Effector CD4-positive, alpha-beta T cell (primary cell): ENCODE measurements around the gene FBH1.
"Not testable (repeated sequence)": the region's sequence is repeated elsewhere in the genome, so short reads cannot be mapped to it uniquely, and the experiment has no call there.

Experiments
- DNase-seq: peaks from one replicate; pipeline ENCODE4 v3.0.0-alpha.2; 2020

The FBH1 gene

GRCh38 chr10:5961405-5962100 lies 71.5 kb downstream of the FBH1 start:
- DNase-seq = no peak

GRCh38 chr10:5962358-5962940 lies 72.4 kb downstream of the FBH1 start:
- DNase-seq = not testable (repeated sequence)

- DNase-seq = no peak
These were observed 73.0 kb downstream of the FBH1 start for GRCh38 chr10:5963071-5963470.

- DNase-seq = no peak
These were observed 73.5 kb downstream of the FBH1 start for GRCh38 chr10:5963591-5963990.

DNA sequence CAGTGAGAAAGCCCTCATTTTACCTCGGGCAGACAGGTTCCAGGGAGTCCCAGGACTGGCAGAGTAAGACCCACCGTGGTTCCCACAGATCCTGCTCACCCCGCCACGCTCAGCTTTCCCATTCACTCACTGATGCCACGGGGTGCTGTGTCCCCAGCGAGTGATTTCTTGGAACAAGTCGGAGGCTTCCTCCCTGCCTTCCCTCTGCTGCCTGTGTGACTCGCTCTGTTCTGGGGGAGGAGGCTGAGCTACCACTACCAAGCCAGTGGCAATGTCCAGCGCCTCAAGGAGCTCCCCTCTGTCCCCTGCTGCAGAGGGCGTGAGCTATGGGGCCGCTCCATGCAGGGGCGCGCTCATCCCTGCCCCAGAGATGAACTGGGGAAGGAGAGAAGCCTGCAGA lies 74.7 kb downstream of the FBH1 start:
- DNase-seq = no peak

GRCh38 chr10:5965266-5965665 lies 75.2 kb downstream of the FBH1 start:
- DNase-seq = no peak

DNA sequence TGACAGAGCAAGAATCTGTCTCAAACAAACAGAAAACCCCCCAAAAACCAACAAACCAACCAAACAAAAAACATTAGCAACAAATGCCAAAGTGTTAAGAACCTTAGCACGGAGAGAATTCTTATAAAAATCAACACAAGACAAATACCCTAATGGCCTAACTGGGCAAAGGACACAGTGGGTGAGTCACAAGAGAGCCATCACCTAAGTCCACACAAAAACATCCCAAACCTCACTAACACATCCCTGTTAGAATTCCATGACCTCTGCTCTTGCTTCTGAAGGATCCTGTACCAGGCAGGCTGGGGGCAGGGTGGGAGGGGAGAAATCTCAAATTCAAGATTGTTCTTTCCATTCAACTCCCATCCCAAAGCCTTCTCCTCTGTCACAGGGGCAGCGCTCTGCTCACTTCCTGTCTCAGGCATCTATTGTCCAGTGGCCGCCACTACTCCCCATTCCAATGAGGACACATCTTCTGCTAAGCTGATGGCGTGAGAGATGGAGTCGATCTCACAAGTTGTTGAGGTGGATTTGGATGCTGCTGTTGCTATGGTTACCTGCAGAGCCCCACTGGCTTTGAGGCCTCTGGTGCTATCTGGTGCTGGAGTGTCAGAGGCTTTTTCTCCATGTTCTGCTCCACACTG lies 78.1 kb downstream of the FBH1 start:
- no peak for DNase-seq

DNA sequence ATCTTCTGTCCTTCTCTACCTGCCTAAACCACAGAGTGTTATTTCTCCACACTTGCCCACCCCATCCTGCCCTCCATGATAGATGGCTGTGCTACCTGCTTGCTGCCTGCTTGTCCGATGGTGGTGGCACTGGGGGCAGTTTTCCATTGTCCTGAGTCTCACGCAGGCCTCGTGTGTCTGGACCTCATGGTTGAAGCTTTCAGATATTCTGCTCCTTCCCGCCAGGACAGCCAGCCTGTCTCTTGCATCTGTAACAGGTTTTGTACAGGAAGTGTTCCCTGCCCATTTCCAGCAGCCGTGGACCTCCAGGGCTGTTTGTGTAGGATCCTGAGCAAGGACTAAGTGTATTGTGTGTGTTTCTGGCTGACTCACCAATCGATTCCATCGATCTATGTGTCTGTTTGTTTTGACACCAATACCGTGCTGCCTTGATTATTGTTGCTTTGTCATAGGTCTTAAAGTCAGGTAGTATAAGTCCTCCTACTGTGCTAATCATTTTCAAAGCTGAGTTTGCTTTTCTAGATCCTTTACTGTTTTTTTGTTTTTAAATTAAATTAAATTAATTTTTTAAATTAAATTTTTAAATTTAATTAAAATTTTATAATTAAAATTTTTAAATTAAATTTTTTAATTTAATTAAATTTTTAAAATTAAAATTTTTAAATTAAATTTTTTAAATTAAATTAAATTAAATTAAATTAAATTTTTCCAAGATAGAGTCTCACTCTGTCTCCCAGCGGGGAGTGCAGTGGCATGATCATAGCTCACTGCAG lies 78.8 kb downstream of the FBH1 start:
- no peak for DNase-seq

DNA sequence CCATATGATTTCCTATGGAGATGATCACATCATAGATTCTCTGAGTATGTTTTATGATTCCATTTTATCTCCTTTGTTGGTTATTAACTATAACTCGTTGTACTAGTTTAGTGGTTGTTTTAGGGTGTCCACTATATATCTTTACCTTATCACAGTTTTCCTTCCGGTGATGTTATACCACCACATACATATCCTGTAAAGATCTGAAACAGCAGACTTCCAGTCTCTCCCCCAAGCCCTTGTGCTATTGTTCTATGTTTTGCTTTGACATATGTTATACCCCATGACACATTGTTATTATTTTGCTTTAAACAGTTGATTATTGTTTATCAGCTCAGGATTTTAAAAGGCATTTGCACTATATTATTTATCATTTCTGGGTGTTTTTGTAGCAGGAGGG lies 80.0 kb downstream of the FBH1 start:
- DNase-seq = no peak

DNA sequence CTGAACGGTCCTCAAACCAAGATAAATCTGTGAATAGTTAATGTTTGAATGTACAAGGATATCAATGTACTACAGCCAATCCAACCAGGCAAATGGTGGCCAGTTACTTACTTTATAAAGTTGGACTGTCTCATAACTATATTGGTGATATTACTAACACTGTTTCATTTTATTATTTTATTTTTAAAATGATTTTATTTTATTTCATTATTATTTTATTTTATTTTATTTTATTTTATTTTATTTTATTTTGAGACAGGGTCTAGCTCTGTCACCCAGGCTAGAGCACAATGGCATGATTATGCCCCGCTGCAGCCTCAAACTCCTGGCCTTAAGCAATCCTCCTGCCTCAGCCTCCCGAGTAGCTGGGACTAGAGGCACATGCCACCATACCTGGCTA lies 80.5 kb downstream of the FBH1 start:
- no peak for DNase-seq

DNA sequence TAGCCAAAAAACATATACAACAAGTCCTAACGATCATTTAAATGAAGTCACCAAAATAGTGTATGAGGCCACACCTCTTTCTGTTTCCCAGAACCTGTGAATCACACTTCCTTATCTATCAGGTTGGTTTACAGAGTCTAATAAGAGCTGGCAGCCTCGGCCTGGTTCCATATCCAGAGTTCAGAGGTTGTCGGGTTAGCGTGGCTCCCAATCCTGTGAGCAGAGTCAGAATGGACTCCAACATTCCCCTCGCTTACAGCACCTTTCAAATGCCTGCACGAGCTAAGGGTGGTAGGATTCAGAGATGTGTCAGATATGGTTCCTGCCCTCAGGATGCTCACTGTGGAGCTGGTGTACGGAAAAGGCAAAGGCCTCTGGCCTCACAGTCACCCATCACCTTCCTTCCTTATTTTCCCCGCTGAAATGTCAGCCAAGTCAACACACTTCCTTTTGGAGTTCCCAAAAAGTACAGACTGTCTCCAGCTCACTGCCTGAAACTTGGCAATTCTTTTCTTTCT lies 81.3 kb downstream of the FBH1 start:
- DNase-seq = no peak

DNA sequence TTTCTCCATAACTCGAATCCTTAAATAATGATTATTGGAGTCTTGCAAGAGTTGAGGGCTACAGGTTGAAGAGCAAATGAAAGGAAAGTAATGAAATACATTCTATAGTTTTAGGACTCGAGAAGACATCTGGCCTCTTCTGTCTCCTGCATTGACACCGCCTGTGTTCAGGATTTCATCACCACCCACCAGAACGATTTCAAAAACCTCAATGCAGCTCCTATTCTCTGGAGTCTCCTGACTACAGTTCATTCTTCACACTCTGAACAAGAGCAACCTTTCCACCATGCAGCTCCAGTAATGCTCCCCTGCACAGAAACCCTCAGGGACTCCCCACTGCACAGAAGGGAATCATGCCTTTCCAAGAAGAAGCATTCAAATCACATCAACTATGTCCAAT lies 81.8 kb downstream of the FBH1 start:
- no peak for DNase-seq

DNA sequence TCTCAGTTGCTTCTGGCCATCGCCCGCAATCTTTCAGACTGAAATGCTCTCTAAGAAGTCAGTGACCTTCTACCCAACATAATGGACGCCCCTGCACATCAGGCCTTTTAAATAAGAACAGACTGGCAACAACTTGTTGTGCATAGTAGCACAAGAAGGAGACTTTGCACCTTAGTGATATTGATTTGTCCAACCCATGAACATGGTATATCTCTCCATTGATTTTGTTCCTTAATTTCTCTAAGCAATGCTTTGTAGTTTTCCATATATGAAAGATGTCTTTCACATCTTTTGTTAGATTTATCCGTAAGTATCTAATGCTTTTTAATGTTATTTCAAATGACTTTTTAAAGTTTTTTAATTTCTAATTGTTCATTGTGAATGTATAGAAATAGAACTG lies 83.0 kb downstream of the FBH1 start:
- no peak for DNase-seq

GRCh38 chr10:5975641-5976473 lies 85.8 kb downstream of the FBH1 start:
- no peak for DNase-seq

- DNase-seq = peak; percentile 10
These were observed 86.7 kb downstream of the FBH1 start for GRCh38 chr10:5976512-5977470.

DNA sequence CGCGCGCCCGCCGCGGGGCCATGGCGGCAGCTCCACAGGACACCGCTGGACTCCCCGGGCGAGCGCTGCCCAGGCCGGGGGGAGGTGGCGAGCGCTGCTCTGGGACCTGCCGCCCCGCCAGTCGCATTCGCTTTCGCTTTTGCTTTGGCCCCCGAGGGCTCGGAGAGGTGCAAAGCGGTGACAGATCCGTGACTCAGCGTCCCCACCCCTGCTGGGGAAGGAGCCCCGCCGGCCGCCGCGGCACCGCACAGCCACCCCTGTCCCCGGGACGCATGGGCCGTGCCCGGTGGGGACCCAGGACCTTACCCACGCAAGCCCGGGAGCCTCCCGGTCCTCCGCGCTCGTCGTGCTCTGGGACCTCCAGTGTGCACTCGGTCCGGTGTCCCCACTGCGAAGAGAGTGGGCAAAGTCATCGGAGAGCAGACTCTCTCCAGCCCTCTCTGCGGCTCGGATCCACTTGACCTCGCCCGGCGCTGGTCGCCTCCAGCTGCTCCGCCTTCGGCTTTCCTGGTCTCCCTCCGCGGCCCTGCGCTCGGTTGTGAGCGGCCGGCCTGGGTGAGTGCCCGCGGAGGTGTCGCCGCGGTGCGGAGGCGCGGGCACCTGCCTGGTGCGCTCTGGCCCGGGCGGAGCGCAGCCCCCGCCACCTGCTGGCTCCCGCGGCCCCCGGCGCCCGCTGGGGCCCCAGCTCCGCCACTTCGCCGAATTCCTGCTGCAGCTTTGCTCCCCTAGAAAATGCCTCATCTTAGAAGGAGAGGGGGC lies 87.6 kb downstream of the FBH1 start, which contains the start of gene IL15RA:
IL15RA (minus strand) TSS at position 73 of the 759 bp plus-strand sequence; CDS start at position 22, 51 bp downstream.
- DNase-seq = peak; percentile 79

DNA sequence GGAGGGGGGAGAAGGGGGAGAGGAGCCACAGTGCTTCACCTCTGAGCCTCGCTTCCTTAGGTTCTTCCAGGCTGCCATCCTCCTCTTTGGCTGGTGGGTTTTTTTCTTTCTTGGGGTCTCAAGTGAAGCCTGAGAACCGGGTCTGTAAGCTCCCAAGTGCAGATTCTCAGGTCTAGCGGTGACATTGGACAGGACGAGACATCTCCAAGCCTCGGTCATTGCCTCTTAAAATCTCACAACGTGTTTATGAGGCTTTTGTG lies 88.1 kb downstream of the FBH1 start:
- DNase-seq = no peak

DNA sequence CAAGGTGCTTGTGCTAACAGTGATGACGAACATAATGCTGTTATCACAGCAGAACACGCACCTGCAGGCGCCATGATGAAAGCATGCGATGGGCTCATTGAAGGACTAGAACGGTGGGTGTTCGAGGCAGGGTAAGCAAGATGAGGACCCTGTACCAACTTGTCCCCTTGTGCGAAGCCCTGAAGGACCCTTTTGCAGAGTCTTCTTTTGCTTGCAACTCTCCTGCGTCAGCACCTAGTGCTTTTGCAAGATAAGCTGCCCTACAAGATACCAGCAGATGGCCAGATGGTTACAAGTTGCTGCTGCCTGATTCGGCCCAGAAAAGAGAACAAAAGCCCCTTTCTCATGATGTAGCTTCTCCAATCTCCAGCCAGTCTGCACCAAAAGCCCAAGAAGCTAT lies 91.5 kb downstream of the FBH1 start:
- no peak for DNase-seq

DNA sequence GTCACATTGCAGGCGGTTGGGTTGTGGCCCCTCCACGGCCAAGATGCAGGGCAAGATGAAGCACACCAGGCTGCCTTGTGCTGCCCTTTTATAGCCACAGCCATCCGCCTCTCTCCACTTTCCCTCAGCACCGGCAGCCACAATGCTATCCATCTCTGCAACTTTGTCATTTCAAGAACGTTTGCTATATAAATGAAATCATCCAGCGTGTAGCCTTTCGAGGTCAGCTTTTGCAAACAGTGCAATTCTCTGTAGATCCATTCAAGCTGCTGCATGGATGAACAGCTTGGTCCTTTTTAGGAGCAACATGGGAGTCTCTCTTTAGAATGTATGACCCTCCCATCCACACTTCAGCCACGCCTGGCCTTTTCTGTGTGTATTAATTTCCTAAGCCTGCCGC lies 93.7 kb downstream of the FBH1 start:
- no peak for DNase-seq

DNA sequence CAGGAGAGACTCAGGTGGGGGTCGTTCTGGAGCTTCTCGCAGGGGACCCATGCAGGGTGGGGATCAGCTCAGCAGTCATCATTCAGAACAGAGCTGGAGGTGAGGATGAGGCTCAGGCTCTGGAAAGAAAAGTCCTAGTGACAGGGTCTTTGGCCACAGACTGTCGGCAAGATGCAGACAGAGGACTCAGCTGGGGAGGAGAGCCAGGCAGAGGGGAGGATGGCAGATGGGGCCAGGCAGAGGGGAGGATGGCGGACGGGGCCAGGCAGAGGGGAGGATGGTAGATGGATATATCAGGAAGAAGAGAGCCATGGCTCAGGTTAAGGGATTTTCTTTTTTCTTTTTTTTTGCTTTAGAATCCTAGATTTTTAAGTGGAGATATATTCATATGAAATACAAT lies 95.0 kb downstream of the FBH1 start:
- DNase-seq = no peak
